ENCODE data around the gene PCP4.

PCP4 gene

DNA sequence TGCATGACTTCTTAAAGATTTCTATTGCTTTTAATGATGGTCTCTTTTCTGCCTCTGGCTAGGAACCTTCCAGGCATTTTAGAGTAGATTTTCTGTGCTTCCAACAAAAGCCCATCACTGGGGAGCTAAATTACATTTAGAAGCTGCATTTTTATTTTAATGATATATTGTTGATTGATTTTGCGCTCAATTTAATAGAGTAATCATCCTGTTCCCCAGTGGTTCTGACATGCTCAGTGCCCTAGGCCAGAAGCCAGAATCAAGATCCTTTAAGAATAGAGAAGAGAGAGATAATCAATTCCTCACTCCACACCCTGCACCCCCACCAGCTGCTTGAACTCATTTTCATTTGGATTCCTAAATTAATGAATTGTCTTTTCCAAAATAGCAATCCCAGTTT lies 97.8 kb downstream of the PCP4 start:
- TF ChIP-seq, protein P1, sequence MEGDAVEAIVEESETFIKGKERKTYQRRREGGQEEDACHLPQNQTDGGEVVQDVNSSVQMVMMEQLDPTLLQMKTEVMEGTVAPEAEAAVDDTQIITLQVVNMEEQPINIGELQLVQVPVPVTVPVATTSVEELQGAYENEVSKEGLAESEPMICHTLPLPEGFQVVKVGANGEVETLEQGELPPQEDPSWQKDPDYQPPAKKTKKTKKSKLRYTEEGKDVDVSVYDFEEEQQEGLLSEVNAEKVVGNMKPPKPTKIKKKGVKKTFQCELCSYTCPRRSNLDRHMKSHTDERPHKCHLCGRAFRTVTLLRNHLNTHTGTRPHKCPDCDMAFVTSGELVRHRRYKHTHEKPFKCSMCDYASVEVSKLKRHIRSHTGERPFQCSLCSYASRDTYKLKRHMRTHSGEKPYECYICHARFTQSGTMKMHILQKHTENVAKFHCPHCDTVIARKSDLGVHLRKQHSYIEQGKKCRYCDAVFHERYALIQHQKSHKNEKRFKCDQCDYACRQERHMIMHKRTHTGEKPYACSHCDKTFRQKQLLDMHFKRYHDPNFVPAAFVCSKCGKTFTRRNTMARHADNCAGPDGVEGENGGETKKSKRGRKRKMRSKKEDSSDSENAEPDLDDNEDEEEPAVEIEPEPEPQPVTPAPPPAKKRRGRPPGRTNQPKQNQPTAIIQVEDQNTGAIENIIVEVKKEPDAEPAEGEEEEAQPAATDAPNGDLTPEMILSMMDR (IDR thresholded peaks at IDR 0.05; ENCODE audit: insufficient read depth, low read depth, low read length, missing control alignments), result no peak
- no peak overlapping the region for H3K4me3 ChIP-seq (ENCODE audit: low read depth, low read length)
- DNase-seq (ENCODE audit: low read depth), result no peak

DNA sequence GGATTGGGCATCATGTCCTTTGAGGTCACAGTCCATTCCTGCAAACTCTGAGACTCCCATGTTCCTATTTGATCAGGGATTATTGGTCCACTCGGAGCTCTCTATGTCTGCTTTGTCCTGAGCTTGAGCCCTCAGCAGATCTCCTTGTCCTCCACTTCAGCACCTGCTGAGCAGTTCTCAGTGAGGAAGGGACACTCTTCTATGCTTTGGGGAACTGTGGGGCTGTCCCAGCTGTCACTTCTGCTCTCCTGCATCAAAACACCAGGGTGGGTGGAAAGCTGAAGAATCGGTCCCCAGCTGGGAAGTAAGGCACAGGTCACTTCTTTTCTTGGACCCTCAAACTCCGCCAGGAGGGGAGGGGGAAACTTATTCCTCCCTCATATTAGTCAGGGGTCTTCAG lies 99.5 kb downstream of the PCP4 start:
- TF ChIP-seq, protein P1 (IDR thresholded peaks at IDR 0.05; ENCODE audit: insufficient read depth, low read depth, low read length, missing control alignments), result no peak

DNA sequence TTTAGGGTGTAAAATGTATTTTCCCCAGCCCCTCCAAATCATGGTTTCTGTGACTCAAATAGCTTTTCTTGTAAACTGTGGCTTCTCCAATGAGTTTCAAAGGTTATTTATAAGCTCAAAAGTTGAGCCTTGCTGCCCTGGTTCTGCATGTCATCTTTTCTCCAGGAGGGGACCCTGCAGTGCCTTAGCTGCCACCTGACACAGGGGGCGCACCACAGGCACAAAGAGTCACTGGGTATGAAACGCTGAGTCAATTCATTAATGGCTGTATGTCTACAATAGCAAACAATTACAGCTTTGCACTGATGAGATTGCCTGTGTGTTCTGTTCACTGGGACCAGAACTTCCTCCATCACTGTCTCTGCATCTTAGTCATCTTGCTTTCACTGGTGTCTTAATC lies 100.8 kb downstream of the PCP4 start:
- no peak for DNase-seq (ENCODE audit: low read depth)
- H3K4me3 ChIP-seq (ENCODE audit: low read depth, low read length), result no peak overlapping the region
- TF ChIP-seq, protein P1 (IDR thresholded peaks at IDR 0.05; ENCODE audit: insufficient read depth, low read depth, low read length, missing control alignments), result no peak

More for the DNA sequence above, 99.5 kb downstream of the PCP4 start:
- DNase-seq (ENCODE audit: low read depth), result no peak
- H3K4me3 ChIP-seq (ENCODE audit: low read depth, low read length), result no peak overlapping the region

DNA sequence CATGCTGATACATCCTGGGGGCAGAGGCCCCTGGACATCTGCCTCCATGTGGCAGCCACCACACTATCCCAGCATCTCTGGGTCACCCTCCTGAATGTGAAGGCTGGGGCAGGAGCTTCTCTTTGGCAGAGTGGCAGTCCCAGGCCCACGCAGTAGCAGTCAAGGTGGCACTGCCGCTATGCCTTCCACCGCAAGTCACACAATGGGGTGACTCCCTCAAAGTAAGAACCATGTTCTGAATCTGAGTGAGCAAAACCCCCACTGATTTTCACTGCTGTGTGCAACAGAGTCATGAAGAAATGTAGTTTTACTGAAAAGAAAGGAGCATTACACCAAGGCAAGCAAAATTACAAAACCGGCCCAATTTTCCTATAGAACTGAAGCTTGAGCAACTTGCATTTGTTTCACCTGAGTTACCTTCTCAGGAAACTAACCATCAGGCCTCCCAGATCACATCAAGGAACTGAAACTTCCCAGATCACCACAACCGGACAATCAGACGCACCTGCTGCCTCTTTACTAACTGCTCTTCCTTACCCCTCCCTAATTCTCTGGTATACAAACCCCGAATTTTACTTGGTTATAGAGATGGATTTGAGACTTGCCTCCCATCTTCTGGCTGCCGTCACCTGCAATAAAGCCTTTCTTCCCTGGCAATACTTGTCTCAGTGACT lies 102.6 kb downstream of the PCP4 start:
- TF ChIP-seq, protein P1 (IDR thresholded peaks at IDR 0.05; ENCODE audit: insufficient read depth, low read depth, low read length, missing control alignments), result no peak
- H3K4me3 ChIP-seq (ENCODE audit: low read depth, low read length), result no peak overlapping the region
- DNase-seq (ENCODE audit: low read depth), result no peak

DNA sequence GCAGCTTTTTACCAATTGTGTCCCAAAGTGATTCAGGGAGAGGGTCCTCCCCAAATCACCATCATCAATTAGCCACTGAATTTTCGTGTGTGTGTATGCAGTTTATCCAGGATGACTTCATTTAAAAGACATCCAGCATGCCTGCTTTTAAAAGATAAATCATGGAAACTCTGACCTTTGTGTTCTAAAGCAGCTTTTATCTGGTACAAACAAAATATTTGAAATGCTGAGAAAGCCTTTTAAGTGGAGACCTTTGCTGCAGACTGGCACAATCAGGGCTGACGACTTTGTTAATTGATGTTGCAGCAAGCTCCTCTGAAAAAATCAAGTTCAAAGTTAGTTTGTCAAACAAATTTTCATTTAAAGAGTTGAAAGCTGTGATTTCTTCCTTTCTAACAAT lies 104.7 kb downstream of the PCP4 start:
- TF ChIP-seq, protein P1 (IDR thresholded peaks at IDR 0.05; ENCODE audit: insufficient read depth, low read depth, low read length, missing control alignments), result no peak
- DNase-seq (ENCODE audit: low read depth), result no peak
- H3K4me3 ChIP-seq (ENCODE audit: low read depth, low read length), result no peak overlapping the region

DNA sequence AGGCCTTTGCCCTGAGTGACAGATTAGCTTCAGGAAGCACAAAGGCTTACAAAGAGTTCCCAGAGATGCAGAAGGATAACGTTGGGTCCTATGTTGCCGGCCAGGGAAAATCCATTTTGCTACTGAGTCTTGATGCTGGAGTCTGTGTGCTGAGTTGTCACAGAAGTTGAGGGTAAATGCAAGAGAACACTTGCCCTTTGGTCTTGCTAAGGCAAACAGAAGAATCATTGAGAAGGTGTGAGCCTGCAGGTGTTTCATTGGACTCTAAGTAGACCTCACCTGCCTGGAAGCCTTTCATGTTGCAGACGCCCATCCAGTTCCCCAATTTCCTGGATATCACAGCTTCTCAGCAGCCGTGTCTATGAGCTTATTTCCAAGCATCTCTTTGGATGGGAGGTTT lies 105.2 kb downstream of the PCP4 start:
- TF ChIP-seq, protein P1 (IDR thresholded peaks at IDR 0.05; ENCODE audit: insufficient read depth, low read depth, low read length, missing control alignments), result no peak
- H3K4me3 ChIP-seq (ENCODE audit: low read depth, low read length), result no peak overlapping the region
- DNase-seq (ENCODE audit: low read depth), result no peak
